Measurements from ENCODE around the gene MRPL39. TPM values are rescaled to one million over a fixed set of nuclear protein-coding genes. Genes with fewer than 3 reads are reported as not detected.

The MRPL39 gene
- polyA plus RNA-seq, 1 donor from 2014 or later: 28.5 TPM

GRCh38 chr21:25568246-25568645 lies 39.0 kb downstream of the MRPL39 start:
- Histone ChIP-seq H3K4me3 (ENCODE audit: low read length) (no peak overlapping the region), H3K79me2 (replicated peaks; ENCODE audit: insufficient read depth, low read length) (no peaks in the 10 kb centered on the region), H2AFZ (ENCODE audit: low read depth, low read length) (no peak overlapping the region), H3K27ac (ENCODE audit: low read length) (no peak overlapping the region), H3F3A (ENCODE audit: insufficient read depth, low read length, poor library complexity, severe bottlenecking) (no peaks in the 10 kb centered on the region), H4K20me1 (ENCODE audit: insufficient read depth) (no peaks in the 10 kb centered on the region), H3K4me2 (ENCODE audit: low read length) (no peak overlapping the region), H3K9me3 (ENCODE audit: low read length) (no peaks in the 10 kb centered on the region), H3K36me3 (ENCODE audit: insufficient read depth, low read length) (no peaks in the 10 kb centered on the region), H3K9ac (ENCODE audit: low read length) (no peak overlapping the region), H3K27me3 (ENCODE audit: insufficient read depth, low read depth, low read length) (peaks cover under 1% of the 10 kb centered on the region), H3K9me2 (ENCODE audit: insufficient read depth, low read length) (no peaks in the 10 kb centered on the region)
- TF ChIP-seq EP300 (conservative IDR thresholded peaks at IDR 0.05; ENCODE audit: poor library complexity, severe bottlenecking) (no peak), RAD21 (conservative IDR thresholded peaks at IDR 0.05) (no peak), POLR2AphosphoS5 (IDR thresholded peaks at IDR 0.05) (no peak), REST (IDR thresholded peaks at IDR 0.05; ENCODE audit: borderline replicate concordance) (no peak), EZH2 (IDR thresholded peaks at IDR 0.05; ENCODE audit: borderline replicate concordance, insufficient read depth, low read length, poor library complexity, severe bottlenecking) (no peak), CTCF (IDR thresholded peaks at IDR 0.05; ENCODE audit: poor library complexity, severe bottlenecking) (no peak), MXI1 (conservative IDR thresholded peaks at IDR 0.05; ENCODE audit: poor library complexity, severe bottlenecking) (no peak), SMC3 (conservative IDR thresholded peaks at IDR 0.05; ENCODE audit: poor library complexity) (no peak), TAF1 (IDR thresholded peaks at IDR 0.05; ENCODE audit: low read depth) (no peak)

GRCh38 chr21:25567472-25567871 lies 39.8 kb downstream of the MRPL39 start:
- Histone ChIP-seq H3K9me3 (ENCODE audit: low read length) (no peaks in the 10 kb centered on the region), H4K20me1 (ENCODE audit: insufficient read depth) (no peaks in the 10 kb centered on the region), H3K79me2 (replicated peaks; ENCODE audit: insufficient read depth, low read length) (no peaks in the 10 kb centered on the region), H3K9ac (ENCODE audit: low read length) (no peak overlapping the region), H3K9me2 (ENCODE audit: insufficient read depth, low read length) (no peaks in the 10 kb centered on the region), H3K4me2 (ENCODE audit: low read length) (no peak overlapping the region), H3F3A (ENCODE audit: insufficient read depth, low read length, poor library complexity, severe bottlenecking) (no peaks in the 10 kb centered on the region), H3K4me3 (ENCODE audit: low read length) (no peak overlapping the region), H3K27ac (ENCODE audit: low read length) (no peak overlapping the region), H3K27me3 (ENCODE audit: insufficient read depth, low read depth, low read length) (peaks cover 8% of the 10 kb centered on the region), H3K36me3 (ENCODE audit: insufficient read depth, low read length) (no peaks in the 10 kb centered on the region), H2AFZ (ENCODE audit: low read depth, low read length) (no peak overlapping the region)
- no peak for TF ChIP-seq TAF1 (IDR thresholded peaks at IDR 0.05; ENCODE audit: low read depth)
- no peak for TF ChIP-seq SMC3 (conservative IDR thresholded peaks at IDR 0.05; ENCODE audit: poor library complexity)
- TF ChIP-seq CTCF (IDR thresholded peaks at IDR 0.05; ENCODE audit: poor library complexity, severe bottlenecking): no peak
- no peak for TF ChIP-seq REST (IDR thresholded peaks at IDR 0.05; ENCODE audit: borderline replicate concordance)
- no peak for TF ChIP-seq MXI1 (conservative IDR thresholded peaks at IDR 0.05; ENCODE audit: poor library complexity, severe bottlenecking)
- no peak for TF ChIP-seq EZH2 (IDR thresholded peaks at IDR 0.05; ENCODE audit: borderline replicate concordance, insufficient read depth, low read length, poor library complexity, severe bottlenecking)
- no peak for TF ChIP-seq RAD21 (conservative IDR thresholded peaks at IDR 0.05)
- no peak for TF ChIP-seq POLR2AphosphoS5 (IDR thresholded peaks at IDR 0.05)
- no peak for TF ChIP-seq EP300 (conservative IDR thresholded peaks at IDR 0.05; ENCODE audit: poor library complexity, severe bottlenecking)
